ENCODE results near the gene OR9G1. TPM values are rescaled to one million over a fixed set of nuclear protein-coding genes. Genes with fewer than 3 reads are reported as not detected.

The OR9G1 gene
- total RNA-seq, 1 donor from 2014 or later, result not detected

- Histone ChIP-seq H3K4me3 (no peak overlapping the region), H3K4me1 (no peaks in the 10 kb centered on the region), H3K27ac (no peak overlapping the region), H3K27me3 (ENCODE audit: low read depth) (no peaks in the 10 kb centered on the region), H3K9me3 (no peaks in the 10 kb centered on the region), H3K36me3 (no peaks in the 10 kb centered on the region)
- no peak for ATAC-seq
- intact Hi-C loops (cut with DNase I), result no loop called here
- DNase-seq, result no peak
- TF ChIP-seq CTCF (IDR thresholded peaks at IDR 0.05), result no peak
Measured at GRCh38 chr11:56693428-56693827, 5.5 kb upstream of the OR9G1 start.

- no peaks in the 10 kb centered on the region for H3K9me3 ChIP-seq
- no peak for TF ChIP-seq CTCF (IDR thresholded peaks at IDR 0.05)
- no peak overlapping the region for H3K27ac ChIP-seq
- H3K4me1 ChIP-seq, result no peaks in the 10 kb centered on the region
- H3K27me3 ChIP-seq (ENCODE audit: low read depth), result no peaks in the 10 kb centered on the region
- DNase-seq, result no peak
- no peak overlapping the region for H3K4me3 ChIP-seq
- intact Hi-C loops (cut with DNase I), result no loop called here
- ATAC-seq, result peak; percentile 26 to 63
- no peaks in the 10 kb centered on the region for H3K36me3 ChIP-seq
Measured at GRCh38 chr11:56700242-56700913, 1.5 kb downstream of the OR9G1 start.

- no peak for TF ChIP-seq CTCF (IDR thresholded peaks at IDR 0.05)
- Histone ChIP-seq H3K9me3 (no peaks in the 10 kb centered on the region), H3K4me3 (no peak overlapping the region), H3K27ac (no peak overlapping the region), H3K27me3 (ENCODE audit: low read depth) (no peaks in the 10 kb centered on the region), H3K36me3 (no peaks in the 10 kb centered on the region), H3K4me1 (no peaks in the 10 kb centered on the region)
- DNase-seq, result no peak
- intact Hi-C loops (cut with DNase I), result no loop called here
- peak; percentile 31 to 36 for ATAC-seq
Measured at GRCh38 chr11:56700914-56701485, 2.1 kb downstream of the OR9G1 start.

- no peaks in the 10 kb centered on the region for H3K36me3 ChIP-seq
- DNase-seq, result no peak
- H3K4me3 ChIP-seq, result no peak overlapping the region
- ATAC-seq, result peak in 1 of 2 donors; percentile 29
- H3K27me3 ChIP-seq (ENCODE audit: low read depth), result no peaks in the 10 kb centered on the region
- H3K27ac ChIP-seq, result no peak overlapping the region
- no peak for TF ChIP-seq CTCF (IDR thresholded peaks at IDR 0.05)
- intact Hi-C loops (cut with DNase I), result no loop called here
- no peaks in the 10 kb centered on the region for H3K4me1 ChIP-seq
- no peaks in the 10 kb centered on the region for H3K9me3 ChIP-seq
Measured at GRCh38 chr11:56705784-56706396, 7.0 kb downstream of the OR9G1 start.

- no peak overlapping the region for H3K4me3 ChIP-seq
- no peak for TF ChIP-seq CTCF (IDR thresholded peaks at IDR 0.05)
- intact Hi-C loops (cut with DNase I), result no loop called here
- no peaks in the 10 kb centered on the region for H3K27me3 ChIP-seq (ENCODE audit: low read depth)
- ATAC-seq (peak in 1 of 2 donors; percentile 11), DNase-seq (no peak)
- no peaks in the 10 kb centered on the region for H3K4me1 ChIP-seq
- no peaks in the 10 kb centered on the region for H3K9me3 ChIP-seq
- H3K36me3 ChIP-seq, result no peaks in the 10 kb centered on the region
- H3K27ac ChIP-seq, result no peak overlapping the region
Measured at GRCh38 chr11:56706486-56706885, 7.6 kb downstream of the OR9G1 start.

Measured in lower lobe of right lung (tissue), 2 donors.